Bronchial epithelial cell (primary cell): ENCODE results near the gene IGFLR1. TPM values are rescaled to one million over a fixed set of nuclear protein-coding genes. Genes with fewer than 3 reads are reported as not detected.
"Not testable (repeated sequence)": the region's sequence is repeated elsewhere in the genome, so short reads cannot be mapped to it uniquely, and the experiment has no call there.

Experiments used
- DNase-seq: peaks from one replicate; pipeline ENCODE4 v3.0.0-alpha.2; 2010; ENCODE audit warnings: low read depth
- FAIRE-seq: peaks from 2 replicates; lab custom pipeline; 2011; peaks lifted over from hg19 to GRCh38; lab: Jason Lieb, UNC
- H3K27me3 ChIP-seq: 2 replicates; pipeline ENCODE4 v1.5.1; 2011; ENCODE audit warnings: low read length; ENCODE audit not compliant: control insufficient read depth, insufficient read depth
- H3K36me3 ChIP-seq: 2 replicates; pipeline ENCODE4 v1.5.1; 2011; ENCODE audit warnings: low read length; ENCODE audit not compliant: control insufficient read depth, insufficient read depth
- H3K4me3 ChIP-seq: 2 replicates; pipeline ENCODE4 v1.5.1; 2011; ENCODE audit warnings: mild to moderate bottlenecking, low read depth, low read length, control low read depth
- CTCF ChIP-seq: IDR thresholded peaks from 2 replicates; pipeline ENCODE4 v1.5.1; 2011; ENCODE audit warnings: mild to moderate bottlenecking, moderate library complexity, low read length, control low read depth, inconsistent platforms; ENCODE audit not compliant: insufficient read depth, severe bottlenecking
- total RNA-seq: library from RNA; depleted of rRNA; stranded (reverse); fragments of >200 nt; gene quantifications from 2 replicates; pipeline ENCODE4 v1.2.1, GENCODE V29; 2014

Gene IGFLR1
- total RNA-seq, 1 donor from 2014 or later = 0.26 TPM

GRCh38 chr19:35775298-35776101 lies 33.2 kb upstream of the IGFLR1 start, which contains the start of gene ARHGAP33:
Gene ARHGAP33 (plus strand): TSS chr19:35775564. CDS start chr19:35775659, 95 bp downstream.
- FAIRE-seq = no peak
- Histone ChIP-seq H3K27me3 (no peaks in the 10 kb centered on the region), H3K36me3 (no peaks in the 10 kb centered on the region), H3K4me3 (peak within 1 kb of the TSS; percentile 58)
- DNase-seq = peak; percentile 90
- TF ChIP-seq CTCF = no peak

GRCh38 chr19:35775046-35775297 lies 32.7 kb upstream of the IGFLR1 start:
- no peak for FAIRE-seq
- no peak for DNase-seq
- Histone ChIP-seq H3K4me3 (peak overlapping the region; percentile 58), H3K27me3 (no peaks in the 10 kb centered on the region), H3K36me3 (no peaks in the 10 kb centered on the region)
- TF ChIP-seq CTCF = no peak

DNA sequence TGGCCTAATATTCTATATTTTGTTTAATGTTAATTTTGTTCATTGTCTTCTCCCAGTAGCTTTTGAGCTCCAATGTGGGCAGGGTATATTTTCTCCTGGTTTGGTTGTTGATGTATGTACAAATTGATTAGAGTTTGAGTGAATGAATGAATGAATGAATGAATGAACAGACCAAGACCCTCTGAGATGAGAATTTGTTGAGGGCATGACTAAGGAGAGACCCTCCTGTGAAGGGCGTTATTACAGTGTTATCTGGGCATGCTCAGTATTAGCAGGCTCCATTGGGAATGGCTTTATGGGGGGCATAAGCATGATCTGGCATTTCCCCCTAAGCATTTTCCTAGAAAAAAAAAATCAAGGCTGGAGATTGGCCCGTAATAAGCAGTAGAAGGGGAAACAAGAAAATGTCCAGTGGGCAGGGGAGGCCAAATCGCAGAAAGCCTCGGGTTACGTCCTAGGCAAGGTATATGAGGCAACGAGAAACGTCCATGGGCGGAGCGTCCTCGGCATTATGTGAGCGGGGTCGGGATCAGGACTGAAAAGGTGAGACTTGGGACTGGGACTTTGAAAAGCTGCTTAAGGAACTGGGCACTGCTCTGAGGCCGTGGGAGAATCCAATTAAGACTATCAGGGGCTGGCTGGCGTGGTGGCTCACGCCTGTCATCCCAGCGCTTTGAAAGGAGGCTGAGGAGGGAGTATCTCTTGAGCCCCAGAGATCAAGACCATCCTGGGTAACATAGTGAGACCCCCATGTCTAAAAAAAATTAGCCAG lies 32.2 kb upstream of the IGFLR1 start:
- Histone ChIP-seq H3K4me3 (peak overlapping the region; percentile 58), H3K36me3 (no peaks in the 10 kb centered on the region), H3K27me3 (no peaks in the 10 kb centered on the region)
- FAIRE-seq (no peak), DNase-seq (no peak)
- TF ChIP-seq CTCF = no peak

GRCh38 chr19:35773020-35773806 lies 31.0 kb upstream of the IGFLR1 start:
- H3K4me3 ChIP-seq = no peak overlapping the region
- TF ChIP-seq CTCF = no peak
- FAIRE-seq (no peak), DNase-seq (peak; percentile 72)
- H3K27me3 ChIP-seq = no peaks in the 10 kb centered on the region
- peaks cover 4% of the 10 kb centered on the region for H3K36me3 ChIP-seq

DNA sequence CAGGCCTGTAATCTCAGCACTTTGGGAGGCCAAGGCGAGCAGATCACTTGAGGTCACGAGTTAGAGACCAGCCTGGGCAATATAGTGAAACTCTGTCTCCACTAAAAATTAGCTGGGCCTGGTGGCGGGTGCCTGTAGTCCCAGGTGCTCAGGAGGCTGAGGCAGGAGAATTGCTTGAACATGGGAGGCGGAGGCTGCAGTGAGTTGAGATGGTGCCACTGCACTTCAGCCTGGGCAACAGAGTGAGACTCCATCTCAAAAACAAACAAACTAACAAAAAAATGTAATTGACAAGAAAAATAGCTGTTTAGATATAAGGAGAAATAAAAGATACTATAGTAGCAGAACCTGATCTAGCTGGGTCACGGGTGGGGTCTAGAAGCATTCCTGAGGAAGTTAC lies 30.1 kb upstream of the IGFLR1 start:
- DNase-seq, H3K27me3 ChIP-seq, H3K36me3 ChIP-seq, H3K4me3 ChIP-seq, FAIRE-seq: not testable (repeated sequence)

- no peak for TF ChIP-seq CTCF
- FAIRE-seq (no peak), DNase-seq (no peak)
- Histone ChIP-seq H3K36me3 (peaks cover 15% of the 10 kb centered on the region), H3K27me3 (no peaks in the 10 kb centered on the region), H3K4me3 (no peak overlapping the region)
Measured at GRCh38 chr19:35768082-35768421, 25.8 kb upstream of the IGFLR1 start.
